MV-4-11 (cell line): ENCODE measurements around the gene APOBEC4.

Source experiments
- DNase-seq: peaks from one replicate; lab custom pipeline; 2025; lab: John Stamatoyannopoulos, UW

APOBEC4 gene

DNA sequence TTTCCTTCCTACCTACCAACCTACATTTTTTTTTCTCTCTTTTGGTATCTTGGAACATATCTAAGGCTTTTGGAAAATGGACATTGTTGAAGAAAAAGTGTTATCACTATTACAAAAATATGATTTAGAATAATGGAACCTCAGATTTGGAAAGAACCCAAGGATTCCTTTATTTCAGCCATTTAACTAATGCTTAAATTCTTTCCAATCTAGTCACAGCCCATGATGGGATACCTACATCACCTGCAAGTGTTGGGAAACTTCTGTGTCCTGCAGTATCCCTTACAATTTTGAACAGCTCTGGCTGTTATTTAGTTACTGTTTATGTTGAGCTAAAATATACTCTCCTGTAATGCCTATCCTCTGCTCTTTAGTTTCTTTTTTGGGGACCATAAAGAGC lies 22.3 kb upstream of the APOBEC4 start:
- no peak for DNase-seq

DNA sequence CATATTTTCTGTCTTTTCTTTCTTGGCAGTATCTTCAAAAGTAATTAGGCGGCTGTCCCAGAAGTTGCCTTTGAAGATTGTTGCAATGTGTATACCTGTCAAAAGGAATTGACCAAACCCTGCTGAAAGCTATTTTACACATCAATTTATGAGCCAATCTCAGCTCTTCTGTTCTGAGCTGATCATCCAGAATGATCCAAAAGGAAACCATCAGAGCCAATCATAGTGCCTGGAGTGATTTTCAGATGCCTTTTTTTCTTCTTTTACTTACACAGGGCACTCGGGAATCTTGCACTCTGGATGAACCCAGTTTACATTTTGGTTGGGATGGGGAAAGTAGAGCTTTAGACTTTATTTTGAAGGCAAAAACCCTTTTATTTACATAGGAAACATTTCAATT lies 21.8 kb upstream of the APOBEC4 start:
- no peak for DNase-seq

DNA sequence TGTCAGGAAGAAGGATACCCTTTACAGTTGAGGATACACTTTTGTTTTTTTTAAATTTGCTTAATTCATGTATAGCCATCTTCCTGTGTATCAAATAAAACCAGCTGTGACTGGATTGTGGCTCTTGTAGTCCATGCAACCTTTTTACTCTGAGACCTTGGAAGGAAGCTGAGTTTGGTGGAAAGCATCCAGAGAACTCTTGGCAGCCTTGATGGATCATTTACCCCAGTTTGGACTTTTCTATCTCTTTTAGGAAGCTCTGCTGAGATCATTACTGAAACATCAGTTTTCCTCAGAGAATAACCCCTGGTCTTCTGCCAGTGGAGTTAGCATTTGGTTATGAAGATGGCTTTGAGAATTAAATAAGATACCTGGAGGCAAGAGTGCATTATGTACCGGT lies 21.2 kb upstream of the APOBEC4 start:
- DNase-seq: no peak

DNA sequence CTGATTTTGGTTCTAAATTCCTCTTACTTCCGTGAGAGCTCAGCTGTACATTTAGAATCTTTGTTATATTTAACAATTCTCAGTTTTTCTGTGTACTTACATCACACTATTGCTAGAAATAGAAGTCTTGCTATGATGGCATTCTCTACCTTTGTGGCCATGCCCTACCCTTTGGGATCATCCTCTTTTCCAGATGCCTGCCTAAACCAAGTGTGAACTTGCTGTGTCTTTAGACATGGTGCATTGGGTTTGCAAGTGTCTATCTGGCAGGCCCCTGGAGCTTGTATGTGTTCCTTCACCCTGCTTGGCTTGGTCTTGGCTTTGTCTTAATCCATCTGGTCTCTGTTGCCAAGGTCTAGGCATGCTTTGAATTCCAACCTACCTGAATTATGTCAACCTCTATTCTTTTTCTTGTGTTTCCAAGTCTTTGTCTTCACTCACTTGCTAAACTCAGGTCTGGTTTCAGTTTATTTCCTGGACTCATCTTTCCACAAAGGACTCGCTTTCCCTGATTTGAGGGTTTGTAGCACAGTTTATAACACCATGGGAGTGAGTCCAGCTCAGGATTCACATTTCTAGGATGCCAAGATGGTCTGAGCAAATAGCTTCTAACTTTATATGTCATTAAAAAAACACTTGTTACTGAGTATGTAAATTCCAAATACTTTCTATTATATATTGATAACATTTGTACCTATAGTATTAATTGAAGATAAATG lies 20.6 kb upstream of the APOBEC4 start:
- DNase-seq: no peak

GRCh38 chr1:183670169-183670568 lies 17.1 kb upstream of the APOBEC4 start:
- no peak for DNase-seq

DNA sequence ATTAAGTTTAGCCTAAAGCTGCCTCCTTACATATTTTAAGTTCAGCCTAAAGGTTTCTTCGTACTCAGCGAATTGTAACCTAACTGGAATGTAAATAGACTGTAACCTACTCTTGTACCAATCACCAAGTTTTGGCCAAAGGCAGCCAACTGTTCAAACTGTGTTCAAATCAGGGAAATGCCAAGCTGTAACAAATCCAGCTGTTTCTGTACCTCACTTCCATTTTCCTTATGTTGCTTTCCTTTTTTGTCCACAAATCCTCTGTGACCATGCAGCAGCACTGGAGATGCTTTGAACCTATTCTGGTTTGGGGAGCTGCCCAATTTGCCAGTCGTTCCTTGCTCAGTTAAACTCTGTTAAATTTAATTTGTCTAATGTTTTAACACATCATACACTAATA lies 3.2 kb upstream of the APOBEC4 start:
- DNase-seq: no peak

DNA sequence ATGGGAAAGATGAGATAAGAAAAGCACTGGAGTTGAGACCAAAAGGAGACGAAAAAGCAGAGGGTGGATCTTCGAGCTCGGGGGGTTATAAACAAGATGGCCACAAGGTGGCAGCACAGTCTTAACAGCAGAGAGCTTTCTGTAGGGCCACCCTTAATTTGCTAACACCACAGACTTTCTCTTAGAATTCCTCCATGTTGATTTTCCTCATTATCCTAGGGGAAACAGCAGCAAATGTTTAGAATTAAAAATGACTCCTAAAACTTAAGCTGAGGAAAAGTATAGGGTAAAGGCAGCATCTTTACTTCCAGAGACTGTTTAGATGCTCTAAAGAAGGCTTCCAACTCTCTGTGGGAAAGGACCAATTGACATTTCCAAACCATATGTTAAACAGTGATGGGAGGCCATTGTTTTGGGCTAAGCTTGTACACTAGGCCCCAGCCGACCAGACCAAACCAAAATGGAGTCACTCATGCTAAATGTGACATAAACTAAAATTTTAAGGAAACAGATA lies 2.5 kb upstream of the APOBEC4 start:
- DNase-seq: peak; percentile 62

DNA sequence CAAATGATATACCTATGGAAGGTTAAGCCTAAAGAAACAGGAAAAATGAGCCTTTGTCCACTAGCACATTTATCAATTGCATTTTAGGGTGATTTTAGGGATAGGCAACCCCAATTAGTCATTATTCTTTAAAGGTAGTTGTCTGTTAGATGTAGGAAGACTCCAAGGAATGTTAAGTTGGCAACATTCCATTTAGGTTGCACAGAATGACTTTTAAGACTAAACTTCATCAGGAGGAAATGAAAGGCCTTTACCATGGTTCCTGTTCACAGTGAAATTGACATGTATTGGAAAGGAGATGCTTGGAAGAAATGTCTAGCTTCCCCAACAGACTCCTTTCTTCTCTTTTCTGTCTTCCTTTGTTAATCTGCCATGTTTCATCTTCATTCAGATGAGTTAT lies 1.6 kb upstream of the APOBEC4 start:
- no peak for DNase-seq

DNA sequence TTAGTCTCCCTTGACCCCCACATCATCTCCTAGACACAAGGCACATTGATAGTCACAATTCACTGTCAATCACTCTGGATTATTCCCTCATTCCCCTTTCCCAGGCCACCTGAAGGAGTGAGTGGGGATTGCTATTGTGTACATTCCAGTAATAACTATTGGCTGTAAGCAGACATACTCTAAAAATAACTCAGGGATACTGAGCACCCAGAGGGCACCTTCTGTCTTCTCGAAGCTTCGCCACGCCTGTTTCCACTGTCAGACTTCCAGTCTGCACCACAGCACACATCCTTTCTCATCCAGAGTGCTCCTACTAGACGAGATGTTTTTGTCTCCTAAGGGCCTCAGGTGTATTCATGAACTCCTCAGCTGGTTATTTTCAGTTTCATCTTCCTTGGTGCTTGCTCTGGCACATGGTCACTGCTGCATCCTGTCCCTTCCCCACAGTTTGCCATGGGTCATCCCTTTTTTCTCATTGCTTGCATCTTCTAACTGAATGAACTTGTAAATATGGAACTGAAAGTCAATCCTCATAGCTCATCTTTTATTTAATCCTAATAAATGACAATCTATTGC lies 848 bp upstream of the APOBEC4 start:
- no peak for DNase-seq

DNA sequence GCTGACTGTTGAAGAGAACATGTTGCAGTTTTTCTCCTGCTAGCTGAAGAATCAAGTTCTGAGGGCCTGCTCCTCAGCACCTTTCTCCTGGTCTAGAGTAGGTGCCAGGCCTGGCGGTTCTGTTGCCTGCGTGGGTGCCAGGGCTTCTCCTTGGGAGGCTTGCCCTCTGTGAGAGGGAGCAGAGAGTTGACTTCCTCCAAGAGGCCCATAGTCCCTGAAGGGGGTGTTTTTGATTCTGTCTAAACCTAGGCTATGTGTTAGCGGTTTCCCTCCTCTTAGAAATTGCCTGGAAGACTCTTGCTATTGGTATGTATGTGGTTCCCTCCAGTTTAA lies 312 bp upstream of the APOBEC4 start:
- no peak for DNase-seq

DNA sequence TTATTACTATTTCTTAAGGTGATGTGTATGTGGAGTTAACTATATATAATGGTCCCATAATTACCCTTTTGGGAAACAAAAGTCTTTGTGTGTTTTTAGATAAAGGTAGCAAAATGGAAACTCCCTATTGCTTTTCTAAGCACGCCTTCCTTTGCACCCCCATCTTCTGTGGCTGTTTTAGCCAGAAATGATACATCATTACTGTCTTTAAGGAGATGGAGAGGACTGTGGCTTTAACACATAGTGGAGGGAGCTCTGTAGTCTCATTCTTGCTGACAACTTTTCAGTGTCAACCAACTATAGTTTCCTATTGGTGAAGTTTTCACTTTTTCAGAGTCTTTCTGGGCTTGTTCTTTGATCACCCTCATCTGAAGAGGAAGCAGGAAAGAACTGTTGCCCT lies 1.0 kb downstream of the APOBEC4 start:
- DNase-seq: no peak

- DNase-seq: no peak
Observed at GRCh38 chr1:183651612-183652011, 1.5 kb downstream of the APOBEC4 start.

DNA sequence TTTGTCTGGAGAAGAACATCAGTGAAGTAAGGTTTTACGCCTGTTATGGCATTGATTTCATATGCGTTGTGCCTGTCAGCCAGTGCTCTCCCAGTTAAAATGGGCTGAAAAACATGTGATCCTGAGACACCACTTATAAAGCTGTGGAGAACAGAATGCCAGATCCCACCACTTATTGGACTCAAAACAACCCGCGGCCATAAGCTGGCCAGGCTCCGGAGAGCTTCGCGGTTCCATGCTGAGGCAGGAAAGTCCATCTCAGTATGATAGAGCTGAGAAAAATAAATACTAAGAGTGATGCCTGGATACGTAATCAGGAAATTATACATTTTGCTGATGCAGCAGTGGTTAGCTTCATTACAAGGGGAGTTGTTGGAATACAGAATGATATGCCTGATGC lies 5.1 kb downstream of the APOBEC4 start:
- no peak for DNase-seq

- DNase-seq: peak; percentile 37
Observed at GRCh38 chr1:183646776-183647175, 6.3 kb downstream of the APOBEC4 start.

- DNase-seq: no peak
Observed at GRCh38 chr1:183645531-183645930, 7.6 kb downstream of the APOBEC4 start.

DNA sequence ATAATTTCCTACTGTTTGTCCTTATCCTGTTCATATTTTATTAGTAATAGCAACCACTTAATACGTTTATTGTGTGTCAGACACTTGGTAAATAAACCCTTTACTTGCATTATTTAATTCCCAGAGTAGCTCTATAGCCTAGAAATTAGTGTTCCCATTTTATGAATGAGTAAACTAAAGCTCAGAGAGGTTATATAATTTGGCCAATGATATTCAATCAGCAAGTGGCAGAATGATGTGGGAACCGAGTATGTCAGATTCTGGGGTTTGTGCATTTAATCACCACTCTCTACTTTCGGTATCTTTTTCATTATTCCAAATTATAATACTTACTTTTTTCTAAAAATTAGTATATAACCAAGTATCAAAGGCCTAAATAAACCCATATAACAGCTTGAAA lies 10.9 kb downstream of the APOBEC4 start:
- no peak for DNase-seq

DNA sequence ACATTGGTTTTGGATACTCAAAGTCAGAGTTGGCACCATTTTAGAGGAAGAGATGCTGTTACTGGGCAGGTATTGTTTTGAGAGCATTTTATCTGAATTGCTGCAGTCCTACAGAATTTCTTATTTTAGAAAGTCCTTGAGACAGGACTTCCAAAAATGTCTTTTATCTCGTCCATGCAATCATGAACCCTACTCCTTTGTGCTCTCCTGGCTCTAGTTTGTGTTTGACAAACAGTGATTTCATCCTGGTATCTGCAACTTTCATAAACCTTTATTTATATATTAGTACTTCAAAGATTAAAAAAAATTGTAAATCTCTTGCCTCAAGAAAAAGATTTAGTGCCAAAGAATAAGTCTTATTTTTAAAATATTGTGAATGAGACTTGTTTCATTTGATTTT lies 12.9 kb downstream of the APOBEC4 start:
- DNase-seq: no peak

GRCh38 chr1:183638649-183639387 lies 14.3 kb downstream of the APOBEC4 start:
- peak; percentile 62 for DNase-seq

DNA sequence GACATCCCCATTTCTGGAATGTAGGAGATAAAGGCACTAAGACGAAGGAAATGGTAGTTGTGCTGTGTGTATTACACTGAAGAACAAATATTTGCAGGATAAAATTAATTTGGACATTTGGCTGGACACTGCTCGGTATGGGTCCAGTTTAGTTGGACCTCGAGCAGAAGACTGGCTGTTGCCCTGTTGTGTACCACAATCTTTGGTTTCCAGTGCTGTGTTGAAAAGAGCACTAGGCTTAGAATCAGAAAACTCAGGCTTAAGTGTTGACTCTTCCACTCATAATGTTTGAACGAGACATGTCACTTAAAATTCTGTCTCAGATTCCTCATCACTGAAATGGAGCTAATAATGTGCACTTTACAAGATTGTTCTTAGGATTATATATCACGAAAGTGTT lies 16.3 kb downstream of the APOBEC4 start:
- no peak for DNase-seq

GRCh38 chr1:183636334-183636682 lies 16.8 kb downstream of the APOBEC4 start:
- no peak for DNase-seq

DNA sequence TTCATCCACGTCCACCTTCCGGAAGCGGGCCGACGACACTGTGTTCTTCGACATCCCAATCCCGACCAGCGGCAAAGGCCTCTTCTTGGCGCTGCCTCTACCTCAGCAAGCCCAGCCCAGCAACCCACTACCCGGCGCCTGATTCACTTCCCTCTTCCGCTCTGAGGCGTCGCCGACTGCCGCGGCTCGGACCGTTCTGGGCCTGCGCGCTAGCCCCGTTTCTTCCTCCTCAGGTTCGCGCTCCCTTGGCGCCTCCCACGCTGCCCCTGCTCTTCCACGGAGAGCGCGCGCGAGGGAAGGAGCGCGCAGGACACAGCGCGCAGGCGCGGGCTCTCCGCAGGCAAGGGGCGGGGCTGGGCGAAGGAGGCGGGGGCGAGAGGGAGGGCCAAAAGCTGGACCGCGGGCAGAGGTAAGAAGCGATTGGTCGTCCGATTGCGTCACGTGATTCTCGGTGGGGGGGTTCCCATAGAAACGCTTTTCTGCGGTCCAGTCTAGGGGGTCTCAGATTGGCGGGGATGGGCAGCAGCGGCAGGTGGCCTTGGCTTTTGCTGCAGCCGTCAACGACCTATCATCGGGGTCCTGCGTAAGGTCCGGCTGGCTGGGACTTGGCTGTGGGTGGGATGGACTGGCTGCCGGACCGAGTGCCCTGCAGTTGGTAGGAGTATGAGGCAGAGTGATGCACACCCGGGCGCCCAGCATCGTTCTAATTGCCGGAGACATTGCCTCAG lies 17.3 kb downstream of the APOBEC4 start, which contains the start of gene ARPC5:
TSS of gene ARPC5 (minus strand) at position 178 of the 728 bp plus-strand sequence. CDS start at position 54, 124 bp downstream.
- peak; percentile 97 for DNase-seq

GRCh38 chr1:183635099-183635605 lies 18.0 kb downstream of the APOBEC4 start:
- DNase-seq: no peak
